HG03432 (cell line): Measurements from ENCODE around the gene PHOSPHO1.

Experiments
- ATAC-seq: cut with Tn5 transposase; IDR thresholded peaks from one replicate; pipeline ENCODE4 v1.9.1; 2021; ENCODE audit warnings: mild to moderate bottlenecking, moderate library complexity; ENCODE audit not compliant: unreplicated experiment

Gene PHOSPHO1

DNA sequence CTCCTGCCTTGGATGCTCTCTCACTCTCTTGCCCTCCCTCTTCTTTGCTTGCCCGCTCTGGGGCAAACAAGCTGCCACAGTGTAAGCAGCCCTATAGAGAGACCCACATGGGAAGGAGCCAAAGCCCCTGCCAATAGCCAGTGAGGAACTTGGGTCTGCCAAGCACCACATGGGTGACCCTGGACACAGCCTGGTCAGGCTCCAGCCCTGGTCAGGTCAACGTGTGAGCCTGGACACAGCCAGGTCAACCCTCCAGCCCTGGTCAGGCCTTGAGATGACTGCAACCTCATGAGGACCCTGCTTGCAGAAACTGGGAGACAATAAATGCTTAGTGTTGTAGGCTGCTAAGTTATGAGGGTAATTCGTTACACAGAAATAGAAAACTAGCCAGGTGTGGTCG is 14.3 kb upstream of the PHOSPHO1 start:
- ATAC-seq: no peak

DNA sequence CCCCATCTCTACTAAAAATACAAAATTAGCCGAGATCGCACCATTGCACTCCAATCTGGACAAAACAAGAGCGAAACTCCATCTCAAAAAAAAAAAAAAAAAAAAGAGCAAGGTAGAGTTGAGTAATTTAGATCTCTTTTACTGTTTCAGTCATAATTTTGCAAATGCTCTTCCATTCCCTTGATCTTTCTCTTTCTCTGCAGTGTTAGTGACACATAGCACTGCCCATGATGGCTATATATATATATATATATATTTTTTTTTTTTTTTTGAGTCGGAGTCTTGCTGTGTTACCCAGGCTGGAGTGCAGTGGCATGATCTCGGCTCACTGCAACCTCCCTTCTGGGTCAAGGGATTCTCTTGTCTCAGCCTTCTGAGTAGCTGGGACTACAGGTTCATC is 12.2 kb upstream of the PHOSPHO1 start:
- ATAC-seq: no peak

DNA sequence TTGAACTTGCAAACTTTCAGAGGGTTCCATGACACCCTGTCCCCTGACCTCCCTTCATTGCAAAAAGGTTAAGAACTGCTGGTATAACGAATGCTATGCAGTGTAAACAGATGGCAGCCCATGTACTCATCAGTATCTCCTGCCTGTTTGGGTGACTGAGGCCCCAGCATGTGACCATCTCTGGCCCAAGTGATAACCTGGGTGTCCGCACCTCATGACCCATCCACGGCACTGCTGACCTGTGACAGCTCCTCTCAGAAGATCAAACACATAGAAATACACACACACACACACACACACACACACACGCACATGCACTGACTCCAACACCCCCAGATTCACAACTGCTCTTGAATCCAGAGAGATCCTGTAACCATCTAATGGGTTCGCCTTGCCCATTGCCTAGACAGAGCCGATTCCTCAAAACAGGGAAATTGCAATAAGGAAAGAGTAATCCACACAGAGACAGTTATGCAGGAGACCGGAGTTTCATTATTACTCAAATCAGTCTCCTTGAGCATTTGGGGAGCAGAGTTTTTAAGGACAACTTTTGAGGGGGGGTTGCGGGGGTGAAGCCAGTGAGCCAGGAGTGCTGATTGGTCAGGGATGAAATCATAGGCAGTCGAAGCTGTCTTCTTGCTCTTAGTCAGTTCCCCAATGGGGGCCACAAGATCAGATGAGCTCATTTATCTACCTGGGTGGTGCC is 11.3 kb upstream of the PHOSPHO1 start:
- ATAC-seq: no peak

DNA sequence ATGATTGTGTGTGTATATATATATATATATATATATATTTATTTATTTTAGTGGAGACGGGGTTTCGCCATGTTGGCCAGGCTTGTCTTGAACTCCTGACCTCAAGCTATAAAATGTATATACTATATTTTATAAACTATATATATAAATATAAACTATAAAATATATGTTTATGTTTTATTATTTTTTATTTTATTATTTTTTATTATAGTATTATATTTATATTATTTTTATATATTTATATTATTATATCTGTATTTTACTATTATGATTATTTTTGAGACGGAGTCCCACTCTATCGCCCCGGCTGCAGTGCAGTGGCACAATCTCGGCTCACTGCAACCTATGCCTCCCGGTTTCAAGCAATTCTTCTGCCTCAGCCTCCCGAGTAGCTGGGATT is 10.5 kb upstream of the PHOSPHO1 start:
- no peak for ATAC-seq

DNA sequence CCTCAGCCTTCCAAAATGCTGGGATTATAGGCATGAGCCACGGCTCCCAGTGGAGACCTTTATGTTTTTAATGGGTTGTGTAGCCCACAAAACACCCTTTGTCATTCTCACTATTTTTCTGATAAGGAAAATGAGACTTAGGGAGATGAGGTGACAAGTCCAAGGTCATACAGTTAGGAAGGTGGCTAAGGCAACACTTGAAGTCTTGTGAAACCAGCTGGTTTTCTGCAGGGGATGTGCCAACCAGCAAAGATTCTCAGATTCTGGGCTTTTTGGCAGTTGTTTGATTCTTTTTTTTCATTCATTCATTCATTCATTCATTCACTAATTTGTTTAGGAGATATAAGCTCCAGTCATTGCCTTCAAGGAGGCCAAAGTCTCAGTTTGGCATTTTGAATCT is 10.0 kb upstream of the PHOSPHO1 start:
- ATAC-seq: no peak

DNA sequence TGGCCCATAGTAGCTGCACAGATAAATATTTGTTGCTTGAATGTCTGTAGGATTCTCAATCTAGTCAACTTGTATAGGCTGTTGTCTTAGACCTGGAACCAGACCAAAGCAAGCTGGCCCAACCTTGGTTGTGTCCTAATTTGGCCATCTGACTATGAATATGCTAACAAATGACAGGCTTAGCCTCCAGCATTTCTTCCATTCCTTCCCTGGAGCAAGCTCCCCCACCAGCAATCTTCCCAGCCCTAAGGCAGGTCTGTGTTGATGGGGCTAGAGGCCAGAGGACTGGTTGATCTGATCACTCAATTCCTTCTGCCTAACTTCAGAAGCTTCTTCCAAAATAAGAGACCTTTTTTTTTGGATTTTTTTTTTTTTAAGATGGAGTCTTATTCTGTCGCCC is 9.4 kb upstream of the PHOSPHO1 start:
- no peak for ATAC-seq

DNA sequence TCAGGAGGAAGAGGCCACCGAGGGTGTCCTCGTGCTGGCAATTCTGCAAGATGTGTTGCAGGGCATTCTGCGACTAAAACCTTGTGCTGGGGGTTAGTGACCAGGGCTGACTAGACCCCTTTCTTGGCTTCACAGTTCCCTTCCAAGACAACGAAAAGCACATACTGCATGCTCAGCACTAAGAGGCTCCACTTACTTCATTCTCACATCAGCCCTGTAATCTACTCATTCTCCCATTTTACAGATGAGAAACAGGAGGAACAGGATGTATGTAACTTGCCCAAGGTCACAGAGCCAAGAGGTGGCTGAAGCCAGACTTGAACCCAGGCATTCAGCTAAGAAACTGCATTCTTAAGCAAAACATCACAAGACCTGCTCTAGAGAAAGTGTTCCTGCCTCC is 5.3 kb upstream of the PHOSPHO1 start:
- no peak for ATAC-seq

DNA sequence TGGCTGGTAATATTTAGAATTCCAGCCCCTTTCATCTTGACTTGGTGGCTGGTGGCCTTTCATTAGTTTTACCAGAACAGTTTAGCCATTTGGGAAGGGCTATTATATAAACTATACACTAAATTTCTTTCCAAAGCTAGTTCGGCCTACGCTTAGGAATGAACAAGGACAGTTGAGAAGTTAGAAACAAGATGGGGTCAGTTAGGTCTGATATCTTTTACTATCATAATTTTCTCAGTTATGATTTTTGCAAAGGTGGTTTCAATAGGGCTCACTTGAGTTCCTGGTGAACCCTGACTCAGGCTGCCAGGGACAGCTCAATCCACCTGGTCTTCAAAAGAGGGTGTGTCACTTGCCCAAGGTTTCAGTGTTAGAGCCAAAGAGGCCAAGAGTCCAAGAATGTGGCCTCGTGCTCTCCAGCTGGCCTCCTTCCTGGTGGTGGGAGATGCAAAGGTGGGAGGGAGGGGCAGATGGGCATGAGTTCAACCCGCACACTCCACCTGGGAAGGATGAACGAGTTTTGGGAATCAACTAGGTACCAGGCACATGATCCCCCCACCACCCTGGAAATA is 4.0 kb upstream of the PHOSPHO1 start:
- no peak for ATAC-seq

DNA sequence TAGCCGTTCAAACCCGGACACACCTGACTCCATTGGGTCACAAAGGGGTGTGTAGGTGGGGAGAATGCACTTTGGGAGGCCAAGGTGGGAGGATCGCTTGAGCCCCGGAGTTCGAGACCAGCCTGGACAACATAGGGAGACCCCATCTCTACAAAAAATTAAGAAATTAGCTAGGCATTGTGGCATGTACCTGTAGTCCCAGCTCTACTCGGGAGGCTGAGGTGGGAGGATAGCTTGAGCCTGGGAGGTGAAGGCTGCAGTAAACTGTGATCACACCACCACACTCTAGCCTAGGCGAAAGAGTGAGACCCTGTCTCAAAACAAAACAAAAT is 942 bp upstream of the PHOSPHO1 start:
- ATAC-seq: no peak

DNA sequence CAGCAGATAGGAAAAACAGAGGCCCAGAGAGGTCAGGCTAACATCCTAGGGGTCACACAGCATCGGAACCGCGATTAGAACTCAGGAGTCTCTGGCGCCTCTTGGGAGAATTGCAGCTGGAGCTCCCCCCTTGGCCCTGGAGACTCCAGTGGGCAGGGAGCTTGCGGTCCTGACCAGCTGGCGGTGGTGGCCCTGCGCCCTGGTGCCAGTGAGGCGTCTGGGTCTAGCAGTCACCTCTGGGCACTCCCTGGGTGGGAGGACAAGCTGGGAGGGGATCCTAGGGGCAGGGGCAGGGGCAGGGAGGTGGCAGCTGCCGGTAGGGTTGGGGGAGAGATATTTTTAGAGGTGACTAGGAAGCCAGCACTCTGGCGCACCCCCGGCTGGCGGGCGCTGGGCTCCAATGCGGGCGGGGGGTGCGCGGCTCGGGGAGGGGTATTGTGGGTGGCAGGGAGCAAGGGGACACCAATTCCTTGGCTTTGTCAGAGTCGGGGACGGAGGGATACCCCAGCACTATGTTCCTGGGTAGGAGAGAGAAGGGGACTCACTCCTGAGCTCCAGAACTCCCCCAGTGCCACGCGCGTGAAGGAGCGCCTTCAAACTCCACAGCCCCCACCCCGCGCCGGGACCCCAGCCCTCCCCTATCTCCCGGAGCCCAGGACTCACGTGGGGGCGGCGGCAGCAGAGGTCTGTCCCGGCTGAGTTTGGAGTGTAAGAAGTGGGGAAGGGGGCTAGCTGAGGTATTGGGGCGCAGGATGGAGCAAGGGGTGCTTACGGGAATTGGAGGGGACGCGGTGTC is 584 bp downstream of the PHOSPHO1 start:
- no peak for ATAC-seq

DNA sequence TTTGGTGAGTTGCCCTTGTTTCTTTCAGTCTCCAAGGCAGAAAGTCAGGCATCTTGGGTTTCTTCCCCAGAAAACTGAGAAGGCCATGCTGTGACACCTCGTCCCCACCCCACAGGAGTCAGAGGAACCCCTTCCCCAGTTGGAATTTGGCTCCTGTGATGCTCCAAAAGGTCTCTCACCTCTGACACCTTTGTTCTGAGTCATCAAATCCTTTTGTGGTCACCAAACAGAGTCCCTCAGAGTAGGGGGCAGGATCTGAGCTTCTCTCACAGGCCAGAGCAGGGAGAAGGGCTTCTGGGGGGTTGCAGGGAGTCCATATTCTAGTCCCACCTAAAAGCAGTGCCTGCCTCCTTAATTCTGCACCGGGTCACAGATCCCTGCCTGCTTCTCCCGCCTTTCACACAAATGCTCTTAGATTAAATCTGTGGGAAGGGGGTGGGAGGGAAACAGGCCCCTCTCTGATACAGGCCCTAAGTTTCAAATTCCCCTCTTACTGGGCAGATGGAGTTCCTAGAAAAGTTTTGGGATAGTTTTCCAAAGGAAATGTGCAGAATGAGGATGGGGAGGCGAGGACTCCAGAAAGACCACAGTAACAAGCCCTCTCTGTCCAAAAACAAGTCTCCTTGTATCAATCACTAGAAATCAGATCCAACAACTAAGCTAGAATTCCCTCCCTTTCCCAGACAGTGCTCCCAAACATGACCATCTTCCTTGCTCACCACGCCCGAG is 1.3 kb downstream of the PHOSPHO1 start:
- ATAC-seq: no peak

DNA sequence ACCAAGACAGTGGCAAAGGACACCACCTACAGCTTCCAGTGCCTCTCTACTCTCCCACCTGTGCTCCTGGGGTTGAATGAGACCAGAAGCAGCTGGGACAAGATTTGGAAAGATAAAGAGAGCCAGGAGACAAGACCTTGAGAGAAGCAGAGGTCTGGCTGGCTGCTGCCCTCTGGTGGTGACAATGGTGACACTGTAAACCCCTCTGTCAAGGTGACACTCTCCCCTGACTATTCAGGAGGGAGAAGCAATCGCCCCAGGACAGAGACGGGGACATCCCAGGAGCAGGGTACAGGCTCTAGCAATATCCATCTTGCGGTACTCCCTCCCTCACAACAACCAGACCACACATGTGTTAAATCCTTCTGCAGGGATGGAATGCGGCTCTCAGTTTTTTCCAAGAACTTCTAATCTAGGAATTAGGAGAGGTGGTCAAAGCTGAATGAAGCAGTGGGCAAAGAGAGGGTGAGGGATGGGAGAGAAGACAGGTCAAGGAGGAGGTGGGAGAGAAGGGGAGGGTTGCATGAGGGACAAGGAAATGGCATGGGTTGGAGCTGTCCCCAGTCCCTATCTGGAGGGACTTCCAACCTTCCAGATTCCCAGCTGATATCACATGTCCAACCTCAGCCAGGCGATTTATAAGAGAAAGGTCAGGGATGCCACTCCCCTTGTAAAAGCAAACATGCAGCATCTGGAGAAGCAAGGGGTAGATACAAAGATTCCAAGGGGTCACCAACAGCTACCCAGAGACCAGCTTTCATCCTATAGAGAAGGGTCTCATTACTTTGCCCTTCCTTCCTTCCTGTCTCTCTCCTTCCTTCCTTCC is 2.9 kb downstream of the PHOSPHO1 start:
- ATAC-seq: no peak

DNA sequence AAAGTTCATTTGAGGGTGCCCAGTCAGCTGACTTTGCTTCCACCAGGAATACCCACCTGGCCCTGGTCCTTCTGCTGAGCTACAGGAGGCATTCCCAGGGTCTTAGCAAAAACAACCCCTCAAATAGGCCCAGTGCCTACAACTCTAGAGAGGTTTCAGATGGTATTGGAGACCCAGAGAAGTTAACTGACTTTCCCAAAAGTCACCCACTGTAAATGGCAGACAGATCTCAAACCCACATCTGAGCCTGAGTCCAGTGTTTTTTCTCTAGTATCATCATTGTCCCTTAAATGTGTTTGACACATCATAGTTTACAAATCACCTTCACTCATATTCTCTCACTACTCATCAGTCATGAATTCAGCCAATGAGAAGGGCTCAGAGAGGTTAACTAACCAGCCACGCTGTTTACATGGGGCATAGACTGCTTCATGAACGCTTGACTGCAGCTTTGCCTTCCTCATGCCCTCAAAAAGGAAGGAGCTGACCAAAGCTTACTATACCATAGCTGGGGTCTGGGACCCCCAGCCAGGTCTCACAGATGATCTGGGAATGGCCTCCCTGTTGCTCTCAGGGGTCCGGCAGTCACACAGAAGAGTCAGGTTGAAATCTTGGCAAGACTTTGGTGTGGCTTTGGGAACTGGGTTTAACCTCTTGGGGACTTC is 3.7 kb downstream of the PHOSPHO1 start:
- no peak for ATAC-seq

DNA sequence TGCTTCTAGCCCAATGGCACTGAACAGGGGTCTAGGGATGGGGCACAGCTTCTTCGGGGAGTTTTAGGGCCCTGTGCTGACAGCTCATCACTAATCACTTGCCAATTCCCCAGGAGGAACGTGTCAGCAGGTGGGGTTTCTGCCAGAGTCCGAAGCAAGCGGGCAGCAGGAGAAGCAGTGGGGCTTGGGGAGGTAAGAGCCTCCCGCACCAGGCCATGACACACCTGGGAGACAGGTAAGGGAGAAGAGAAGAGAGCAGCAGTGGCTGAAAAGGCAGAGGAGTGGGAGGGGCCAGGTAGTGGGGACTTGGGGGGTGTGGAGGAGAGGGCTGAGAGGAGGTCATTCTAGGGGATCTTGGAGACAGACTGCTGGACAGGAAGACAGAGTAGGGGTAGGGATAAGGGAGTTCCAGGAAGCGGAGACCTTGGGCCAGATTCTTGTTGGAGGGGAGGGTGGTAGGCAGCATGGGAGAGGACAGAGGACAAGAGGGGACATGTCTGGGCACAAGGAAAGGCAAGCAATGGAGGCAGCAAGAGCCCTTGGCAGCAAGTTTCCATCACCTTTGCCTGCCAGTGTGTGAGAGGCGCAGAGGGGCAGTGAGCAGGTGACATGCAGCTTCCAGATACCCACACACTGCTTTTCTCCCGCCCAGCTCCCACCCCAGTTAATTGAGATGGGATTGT is 4.9 kb downstream of the PHOSPHO1 start:
- no peak for ATAC-seq

DNA sequence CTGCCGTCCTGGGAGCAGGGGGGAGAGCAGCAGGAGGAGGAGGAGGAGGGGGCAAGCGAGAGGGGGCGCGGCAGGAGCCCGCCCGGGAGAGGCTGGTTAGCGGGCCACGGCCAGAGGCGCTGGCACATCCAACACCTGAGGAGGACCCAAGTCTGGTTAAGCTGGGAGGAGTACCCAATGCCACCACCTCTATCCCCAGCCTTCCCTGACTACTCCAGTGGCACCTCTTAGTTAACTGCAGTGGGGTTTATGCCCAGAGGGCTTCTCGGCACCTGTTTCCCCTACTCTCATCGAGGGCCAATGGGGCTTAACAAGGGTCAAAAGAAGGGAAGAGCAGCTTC is 5.6 kb downstream of the PHOSPHO1 start:
- ATAC-seq: no peak

DNA sequence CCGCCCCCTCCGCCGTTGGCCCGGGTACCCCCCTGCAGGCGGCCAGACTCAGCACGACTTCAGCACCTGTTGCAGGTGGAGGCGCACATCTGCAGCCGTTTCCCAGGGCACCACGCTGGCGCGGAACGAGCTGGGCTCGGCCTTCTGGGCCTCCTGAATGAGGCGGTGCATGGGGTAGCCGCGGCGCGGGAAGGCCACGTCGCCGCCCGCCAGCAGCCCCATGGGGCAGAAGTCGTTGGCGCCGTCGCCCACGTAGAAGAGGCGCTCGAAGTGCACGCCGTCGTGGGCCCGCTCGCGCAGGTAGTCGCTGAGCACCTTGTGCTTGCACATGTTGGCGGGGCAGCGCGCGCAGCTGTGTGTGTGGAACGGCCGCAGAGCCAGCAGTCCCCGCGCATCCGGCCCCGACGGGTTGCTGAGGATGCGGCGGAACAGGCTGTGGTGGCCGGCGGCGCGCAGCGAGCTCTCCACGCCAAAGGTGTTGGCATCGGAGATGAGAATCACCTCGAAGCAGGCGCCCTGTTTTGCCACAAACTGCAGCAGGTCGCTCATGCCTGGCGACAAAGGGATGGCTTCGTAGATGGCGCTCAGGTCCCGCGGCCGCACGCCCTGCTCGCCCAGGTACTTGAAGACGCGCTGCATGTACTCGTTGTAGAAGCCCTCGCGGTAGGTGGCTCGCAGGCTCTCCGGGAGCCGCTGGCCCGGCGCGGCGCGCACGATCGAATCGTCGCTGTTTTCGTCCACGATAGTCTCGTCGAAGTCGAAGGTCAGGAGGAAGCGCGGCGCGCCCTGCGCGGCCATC is 6.2 kb downstream of the PHOSPHO1 start:
- no peak for ATAC-seq

DNA sequence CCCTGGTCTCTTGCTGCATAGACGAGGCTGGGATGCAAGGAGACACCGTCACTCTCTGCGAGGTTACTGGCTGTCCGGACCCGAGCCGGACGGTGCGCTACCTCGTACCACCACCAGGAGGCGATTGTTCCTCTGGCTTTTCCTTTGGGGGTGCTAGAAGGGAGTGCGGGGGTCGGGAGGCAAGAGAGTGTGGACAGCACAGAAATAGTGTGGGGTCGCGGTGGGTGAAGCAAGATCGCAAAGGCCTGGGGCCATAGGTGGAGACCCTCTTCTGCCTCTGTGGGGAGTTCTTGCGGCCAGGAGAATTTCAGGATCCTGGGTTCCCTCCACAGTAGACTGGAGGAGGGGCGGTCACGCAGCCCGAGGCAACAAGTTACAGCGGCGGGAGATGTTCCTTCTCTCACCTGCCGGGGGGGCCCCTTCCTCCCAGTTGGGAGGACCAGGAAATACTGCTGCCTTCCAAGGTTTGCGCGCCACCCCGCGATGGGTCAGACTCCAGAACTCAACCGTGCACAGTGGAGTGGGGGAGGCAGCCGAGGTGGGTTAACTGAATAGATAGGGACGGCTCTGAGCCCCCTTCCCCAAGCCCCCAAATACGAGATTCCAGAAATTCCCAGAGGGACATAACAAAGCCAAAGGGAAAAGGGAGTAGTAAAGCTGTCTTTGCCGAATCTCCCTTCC is 6.9 kb downstream of the PHOSPHO1 start:
- no peak for ATAC-seq

DNA sequence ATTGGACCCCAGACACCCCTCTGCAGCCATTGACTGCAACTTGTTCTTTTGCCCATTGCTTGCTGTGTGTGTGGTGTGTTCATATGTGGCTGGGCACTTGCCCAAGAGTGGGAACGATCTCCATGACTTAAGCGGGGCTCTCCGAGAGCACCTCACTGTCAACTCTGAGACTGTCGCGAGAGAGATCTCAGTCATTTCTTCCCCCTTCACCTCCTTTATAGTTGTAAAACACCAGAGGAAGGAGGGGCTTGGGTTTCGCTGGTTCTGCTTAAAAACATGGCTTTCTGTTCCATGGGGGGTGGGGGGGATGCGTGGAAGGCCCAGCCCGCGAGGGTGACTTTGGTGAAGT is 7.4 kb downstream of the PHOSPHO1 start:
- no peak for ATAC-seq

DNA sequence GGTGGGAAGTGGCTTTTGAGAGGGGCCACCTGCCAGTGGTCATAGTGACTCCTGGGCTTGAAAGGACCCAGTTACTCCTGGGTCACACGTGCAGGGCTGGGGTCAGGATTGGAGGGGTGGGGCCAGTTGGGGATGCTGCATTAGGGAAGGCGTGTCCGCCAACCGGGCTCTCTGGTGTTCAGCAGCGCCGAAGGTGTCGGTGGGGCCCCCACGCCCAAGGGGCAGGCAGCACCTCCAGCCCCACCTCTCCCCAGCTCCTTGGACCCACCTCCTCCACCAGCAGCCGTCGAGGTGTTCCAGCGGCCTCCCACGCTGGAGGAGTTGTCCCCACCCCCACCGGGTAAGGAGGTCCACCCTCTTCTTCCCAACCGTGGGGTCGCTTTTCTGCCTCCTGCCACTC is 10.6 kb downstream of the PHOSPHO1 start:
- no peak for ATAC-seq
